ENCODE data around the gene GALNT10. TPM values are rescaled to one million over a fixed set of nuclear protein-coding genes. Genes with fewer than 3 reads are reported as not detected.

The GALNT10 gene
- total RNA-seq, 2 donors from 2014 or later: 11.5 to 19.5 TPM

GRCh38 chr5:154367101-154367500, 176.6 kb downstream of the GALNT10 start:
- Histone ChIP-seq H3K9me3 (no peaks in the 10 kb centered on the region), H3K27me3 (no peaks in the 10 kb centered on the region), H3K4me1 (peaks cover 11% of the 10 kb centered on the region), H3K36me3 (replicated peaks in 1 of 2; ENCODE audit: insufficient read depth in 1 of 2, low read depth in 2 of 2) (no peaks in the 10 kb centered on the region), H3K4me3 (no peak overlapping the region), H3K27ac (peak overlapping the region in 2 of 4 donors; percentile 55)
- no peak for TF ChIP-seq CTCF (IDR thresholded peaks at IDR 0.05)
- TF ChIP-seq POLR2A (IDR thresholded peaks at IDR 0.05): no peak
- intact Hi-C loops (cut with DNase I): no loop called here
- 60 to 93% methylated on average over 1 of the region's 1 CpG for WGBS, 2 donors
- DNase-seq (no peak), ATAC-seq (no peak)

DNA sequence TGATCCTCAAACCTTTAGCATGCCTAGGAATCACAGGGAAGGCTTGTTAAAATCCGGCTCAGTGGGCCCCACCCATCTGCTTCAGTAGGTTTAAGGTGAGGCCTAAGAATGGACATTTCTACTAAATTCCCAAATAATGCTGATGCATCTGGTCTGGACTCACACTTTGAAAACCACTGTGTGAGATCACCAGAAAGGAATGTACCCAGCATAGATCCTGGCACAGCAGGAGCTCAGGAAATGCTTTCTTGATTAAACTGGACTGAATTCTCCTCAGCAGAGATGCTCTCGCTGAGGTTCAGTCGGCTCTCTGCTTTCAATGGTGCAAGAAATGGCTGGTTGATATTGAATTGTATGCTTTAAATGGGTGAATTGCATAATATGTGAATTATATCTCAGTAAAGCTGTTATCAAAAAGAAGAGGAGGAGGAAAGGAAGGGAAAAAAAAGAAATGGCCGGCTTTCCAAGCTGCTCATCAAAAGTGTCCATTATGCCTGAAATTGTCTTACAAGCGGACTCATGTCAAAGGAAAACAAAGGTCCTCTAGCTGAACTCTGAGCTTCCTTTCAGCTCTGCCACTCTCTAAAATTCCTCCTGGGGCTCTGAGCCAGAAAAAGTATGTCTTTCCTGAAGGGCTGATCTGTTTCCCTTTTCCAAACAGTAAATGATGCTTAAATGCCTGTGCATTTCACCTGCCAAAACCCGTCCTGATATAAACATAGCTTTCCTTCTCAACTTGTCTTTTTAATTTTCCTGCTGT, 177.7 kb downstream of the GALNT10 start:
- WGBS, 2 donors: 61 to 66% methylated on average over 6 of the region's 6 CpGs
- peak; percentile 15 to 53 (median 36) for DNase-seq
- Histone ChIP-seq H3K36me3 (replicated peaks in 1 of 2; ENCODE audit: insufficient read depth in 1 of 2, low read depth in 2 of 2) (no peaks in the 10 kb centered on the region), H3K4me1 (peaks cover 11% of the 10 kb centered on the region), H3K9me3 (no peaks in the 10 kb centered on the region), H3K27me3 (no peaks in the 10 kb centered on the region), H3K27ac (peak overlapping the region; percentile 25 to 55 (median 50)), H3K4me3 (no peak overlapping the region)
- peak; percentile 90 for ATAC-seq
- intact Hi-C loops (cut with DNase I): no loop called here
- TF ChIP-seq CTCF (IDR thresholded peaks at IDR 0.05) (no peak), POLR2A (IDR thresholded peaks at IDR 0.05) (peak in 1 of 3 donors; percentile 17)

DNA sequence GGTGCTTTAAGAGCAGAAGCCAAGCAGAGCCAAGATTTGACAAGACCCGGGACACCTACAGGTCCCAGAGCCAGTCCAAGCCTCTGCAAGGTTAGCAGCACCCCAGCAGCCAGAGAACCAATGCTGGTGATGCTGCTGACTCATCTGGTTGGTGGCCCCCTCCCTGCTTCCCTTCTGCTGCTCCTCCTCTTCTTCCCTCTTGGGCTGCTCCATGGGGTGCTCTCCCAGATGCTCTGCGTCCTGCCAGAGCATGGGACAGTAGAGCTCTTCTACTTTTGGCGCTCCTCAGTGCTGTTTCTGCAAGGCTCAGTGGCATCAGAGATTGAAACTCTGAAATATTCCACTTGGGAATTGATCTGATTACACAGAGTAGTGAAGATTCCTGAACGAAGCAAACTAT, 179.1 kb downstream of the GALNT10 start:
- H3K4me3 ChIP-seq: no peak overlapping the region
- H3K27me3 ChIP-seq: no peaks in the 10 kb centered on the region
- 94 to 96% methylated on average over 4 of the region's 4 CpGs for WGBS, 2 donors
- intact Hi-C loops (cut with DNase I): no loop called here
- H3K36me3 ChIP-seq (replicated peaks in 1 of 2; ENCODE audit: insufficient read depth in 1 of 2, low read depth in 2 of 2): no peaks in the 10 kb centered on the region
- H3K9me3 ChIP-seq: no peaks in the 10 kb centered on the region
- H3K27ac ChIP-seq: no peak overlapping the region
- TF ChIP-seq POLR2A (IDR thresholded peaks at IDR 0.05) (no peak), CTCF (IDR thresholded peaks at IDR 0.05) (no peak)
- no peak for DNase-seq
- peaks cover 11% of the 10 kb centered on the region for H3K4me1 ChIP-seq
- ATAC-seq: no peak

GRCh38 chr5:154370119-154370518, 179.6 kb downstream of the GALNT10 start:
- Histone ChIP-seq H3K27ac (no peak overlapping the region), H3K27me3 (no peaks in the 10 kb centered on the region), H3K4me3 (no peak overlapping the region), H3K4me1 (peaks cover 11% of the 10 kb centered on the region), H3K9me3 (no peaks in the 10 kb centered on the region), H3K36me3 (replicated peaks in 1 of 2; ENCODE audit: insufficient read depth in 1 of 2, low read depth in 2 of 2) (no peaks in the 10 kb centered on the region)
- WGBS, 2 donors: 95 to 97% methylated on average over 3 of the region's 3 CpGs
- no peak for DNase-seq
- intact Hi-C loops (cut with DNase I): no loop called here
- ATAC-seq: no peak
- TF ChIP-seq POLR2A (IDR thresholded peaks at IDR 0.05) (no peak), CTCF (IDR thresholded peaks at IDR 0.05) (no peak)

- Histone ChIP-seq H3K27ac (no peak overlapping the region), H3K36me3 (replicated peaks in 1 of 2; ENCODE audit: insufficient read depth in 1 of 2, low read depth in 2 of 2) (no peaks in the 10 kb centered on the region), H3K9me3 (no peaks in the 10 kb centered on the region), H3K27me3 (no peaks in the 10 kb centered on the region), H3K4me1 (peaks cover 11% of the 10 kb centered on the region), H3K4me3 (no peak overlapping the region)
- no peak for TF ChIP-seq POLR2A (IDR thresholded peaks at IDR 0.05)
- no peak for TF ChIP-seq CTCF (IDR thresholded peaks at IDR 0.05)
- intact Hi-C loops (cut with DNase I): no loop called here
- ATAC-seq (no peak), DNase-seq (no peak)
- 87 to 95% methylated on average over 3 of the region's 3 CpGs for WGBS, 2 donors
These were observed 180.3 kb downstream of the GALNT10 start for GRCh38 chr5:154370813-154371212.

Measured in body of pancreas (tissue), 4 donors.